Lower lobe of right lung (tissue), 2 donors: ENCODE results near the gene R3HDM2. TPM values are rescaled to one million over a fixed set of nuclear protein-coding genes. Genes with fewer than 3 reads are reported as not detected.

Source experiments
- ATAC-seq, 2 donors: fragments of 200-7000 bp; cut with Tn5 transposase; one replicate each; pipeline ENCODE4 v1.9.1; 2020 to 2022; ENCODE audit warnings: mild to moderate bottlenecking in 2 of 2, moderate library complexity in 2 of 2
- DNase-seq: peaks from one replicate; pipeline ENCODE4 v3.0.0-alpha.2; 2020
- H3K27ac ChIP-seq: fragments of 200-600 bp; one replicate; pipeline ENCODE4 v1.8.0; 2022
- H3K27me3 ChIP-seq: fragments of 200-600 bp; one replicate; pipeline ENCODE4 v1.8.0; 2022; ENCODE audit warnings: low read depth
- H3K36me3 ChIP-seq: fragments of 200-600 bp; one replicate; pipeline ENCODE4 v1.8.0; 2022; ENCODE audit warnings: mild to moderate bottlenecking
- H3K4me1 ChIP-seq: fragments of 200-600 bp; one replicate; pipeline ENCODE4 v1.8.0; 2022
- H3K4me3 ChIP-seq: fragments of 200-600 bp; one replicate; pipeline ENCODE4 v1.8.0; 2022; ENCODE audit warnings: mild to moderate bottlenecking
- H3K9me3 ChIP-seq: fragments of 200-600 bp; one replicate; pipeline ENCODE4 v1.8.0; 2022
- intact Hi-C: fragments of 100-400 bp; cut with DNase I; formaldehyde crosslinking; loops from one replicate; pipeline ENCODE4 v1.11.0; 2022
- total RNA-seq: library from RNA; stranded (reverse); fragmentation: NEBNext Ultra II Directional; extraction: Animal tissue kit (Norgen Biotek cat#: 25700); gene quantifications from one replicate; pipeline ENCODE4 v1.2.1, GENCODE V29; 2021
- TF ChIP-seq, protein P1 (sequence below): fragments of 200-600 bp; IDR thresholded peaks from one replicate; pipeline ENCODE4 v1.8.0; 2022; ENCODE audit warnings: antibody characterized with exemption, mild to moderate bottlenecking
- donor health status: DM: no; HTN: yes; CAD: no; lungs with severe emphysema.

The R3HDM2 gene
- total RNA-seq, 1 donor from 2014 or later = 79.3 TPM

DNA sequence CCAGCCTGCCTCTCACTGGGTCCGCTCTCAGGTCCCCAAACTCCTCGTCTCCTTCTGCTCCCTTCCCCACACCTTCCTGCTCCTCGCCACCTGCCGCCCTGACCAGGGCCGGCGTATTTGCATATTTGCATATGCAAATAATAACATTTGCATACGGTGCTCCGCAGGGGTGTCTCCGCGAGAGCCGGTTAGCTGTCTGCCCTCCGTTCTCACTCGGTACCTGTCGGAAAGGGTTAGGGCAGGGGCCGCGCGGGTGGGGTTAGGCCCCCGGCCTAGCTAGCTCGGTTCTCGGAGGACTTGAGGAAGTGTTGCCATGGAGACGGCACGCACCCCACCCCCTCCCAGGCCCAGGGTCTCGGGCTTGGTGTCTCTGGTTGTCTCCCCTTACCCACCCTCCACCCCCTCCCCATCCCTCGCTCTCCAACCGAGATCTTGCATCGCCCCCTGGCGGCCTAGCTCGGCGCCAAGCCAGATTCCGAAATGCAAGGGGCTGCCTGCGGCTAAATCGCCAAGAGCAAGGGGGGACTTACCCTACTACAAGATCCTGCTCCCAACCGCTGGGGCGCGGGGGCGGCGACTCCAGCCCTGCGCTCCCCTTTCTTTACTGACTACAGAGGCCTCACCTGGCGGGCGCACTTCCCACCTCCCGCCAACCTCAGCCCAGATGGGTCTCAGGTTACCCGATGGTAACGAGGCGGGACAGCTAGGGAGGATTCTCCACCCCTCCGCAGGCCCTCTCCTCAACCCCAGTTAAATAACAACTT lies 188.0 kb downstream of the R3HDM2 start:
- Histone ChIP-seq H3K4me3 (peak overlapping the region; percentile 36), H3K4me1 (peaks cover 63% of the 10 kb centered on the region), H3K9me3 (no peaks in the 10 kb centered on the region), H3K27me3 (peaks cover 63% of the 10 kb centered on the region), H3K36me3 (no peaks in the 10 kb centered on the region), H3K27ac (no peak overlapping the region)
- ATAC-seq = peak in 1 of 2 donors; percentile 20
- DNase-seq = no peak
- intact Hi-C loops = no loop called here
- TF ChIP-seq, protein P1, sequence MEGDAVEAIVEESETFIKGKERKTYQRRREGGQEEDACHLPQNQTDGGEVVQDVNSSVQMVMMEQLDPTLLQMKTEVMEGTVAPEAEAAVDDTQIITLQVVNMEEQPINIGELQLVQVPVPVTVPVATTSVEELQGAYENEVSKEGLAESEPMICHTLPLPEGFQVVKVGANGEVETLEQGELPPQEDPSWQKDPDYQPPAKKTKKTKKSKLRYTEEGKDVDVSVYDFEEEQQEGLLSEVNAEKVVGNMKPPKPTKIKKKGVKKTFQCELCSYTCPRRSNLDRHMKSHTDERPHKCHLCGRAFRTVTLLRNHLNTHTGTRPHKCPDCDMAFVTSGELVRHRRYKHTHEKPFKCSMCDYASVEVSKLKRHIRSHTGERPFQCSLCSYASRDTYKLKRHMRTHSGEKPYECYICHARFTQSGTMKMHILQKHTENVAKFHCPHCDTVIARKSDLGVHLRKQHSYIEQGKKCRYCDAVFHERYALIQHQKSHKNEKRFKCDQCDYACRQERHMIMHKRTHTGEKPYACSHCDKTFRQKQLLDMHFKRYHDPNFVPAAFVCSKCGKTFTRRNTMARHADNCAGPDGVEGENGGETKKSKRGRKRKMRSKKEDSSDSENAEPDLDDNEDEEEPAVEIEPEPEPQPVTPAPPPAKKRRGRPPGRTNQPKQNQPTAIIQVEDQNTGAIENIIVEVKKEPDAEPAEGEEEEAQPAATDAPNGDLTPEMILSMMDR = peak; percentile 54

DNA sequence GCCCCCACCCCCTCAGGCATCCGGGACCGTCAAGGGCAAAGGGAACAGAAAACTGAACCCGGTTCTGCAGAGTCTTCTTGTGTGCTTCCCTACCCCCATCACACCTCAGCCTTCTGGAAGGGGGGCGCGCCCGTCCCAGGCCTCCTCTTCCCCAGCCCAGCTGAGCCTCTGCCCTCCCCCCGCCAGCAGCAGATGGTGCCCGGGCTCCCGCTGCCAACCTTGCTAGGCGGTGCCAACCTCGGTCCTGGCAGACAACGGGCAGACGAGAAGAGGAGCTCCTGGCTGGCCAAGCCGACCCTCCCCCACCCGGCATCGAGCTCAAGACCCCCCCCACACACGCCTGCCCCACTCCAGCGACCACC lies 188.5 kb downstream of the R3HDM2 start:
- no peak for DNase-seq
- TF ChIP-seq, protein P1 = no peak
- no peaks in the 10 kb centered on the region for H3K36me3 ChIP-seq
- H3K27ac ChIP-seq = no peak overlapping the region
- no peak for ATAC-seq
- peaks cover 68% of the 10 kb centered on the region for H3K27me3 ChIP-seq
- peaks cover 68% of the 10 kb centered on the region for H3K4me1 ChIP-seq
- no peaks in the 10 kb centered on the region for H3K9me3 ChIP-seq
- intact Hi-C loops = no loop called here
- peak overlapping the region; percentile 36 for H3K4me3 ChIP-seq

DNA sequence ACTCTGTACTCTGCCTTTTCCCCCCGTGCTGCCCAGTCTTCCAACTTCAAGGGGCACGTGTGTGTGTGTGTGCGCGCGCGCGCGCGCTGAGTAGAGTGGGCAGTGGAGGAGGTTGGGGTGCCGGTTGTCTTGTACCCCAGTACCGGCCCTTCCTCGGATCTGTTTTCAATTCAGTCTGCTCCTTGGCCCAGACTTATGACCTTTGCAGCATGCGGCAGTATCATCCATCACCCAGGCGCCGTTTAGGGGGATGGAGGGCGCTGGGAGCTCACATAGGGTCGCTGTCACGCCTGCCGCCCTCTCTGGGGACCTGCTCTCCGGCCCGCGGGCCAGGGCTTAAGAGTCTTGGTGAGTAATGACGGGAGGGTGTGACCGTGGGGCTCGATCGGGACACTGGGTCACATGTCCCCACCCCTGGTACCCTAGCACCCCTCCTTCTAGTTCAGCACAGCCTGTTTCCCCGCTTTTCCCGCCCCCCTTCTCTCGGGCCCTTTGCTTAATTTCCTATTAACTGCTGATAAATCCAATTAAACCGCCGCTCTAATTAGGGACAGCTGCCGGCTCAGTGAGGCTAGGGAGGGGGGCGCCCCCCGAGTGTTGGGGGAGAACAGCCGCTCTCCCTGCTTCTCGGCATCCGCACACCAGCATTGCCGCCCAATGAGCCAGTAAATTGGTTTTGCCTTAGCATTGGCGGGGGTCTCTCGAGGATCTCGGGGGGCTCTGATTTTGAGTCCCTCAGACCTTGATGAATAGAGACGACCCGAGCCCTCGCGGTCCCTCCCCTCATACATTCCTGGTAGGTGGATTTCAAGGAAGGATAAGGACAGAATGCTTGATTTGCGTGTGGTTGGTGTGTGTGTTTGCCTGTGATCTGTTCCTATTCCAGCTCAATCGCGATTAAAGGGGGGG lies 189.2 kb downstream of the R3HDM2 start:
- Histone ChIP-seq H3K27me3 (peaks cover 75% of the 10 kb centered on the region), H3K4me1 (peaks cover 69% of the 10 kb centered on the region), H3K4me3 (no peak overlapping the region)

DNA sequence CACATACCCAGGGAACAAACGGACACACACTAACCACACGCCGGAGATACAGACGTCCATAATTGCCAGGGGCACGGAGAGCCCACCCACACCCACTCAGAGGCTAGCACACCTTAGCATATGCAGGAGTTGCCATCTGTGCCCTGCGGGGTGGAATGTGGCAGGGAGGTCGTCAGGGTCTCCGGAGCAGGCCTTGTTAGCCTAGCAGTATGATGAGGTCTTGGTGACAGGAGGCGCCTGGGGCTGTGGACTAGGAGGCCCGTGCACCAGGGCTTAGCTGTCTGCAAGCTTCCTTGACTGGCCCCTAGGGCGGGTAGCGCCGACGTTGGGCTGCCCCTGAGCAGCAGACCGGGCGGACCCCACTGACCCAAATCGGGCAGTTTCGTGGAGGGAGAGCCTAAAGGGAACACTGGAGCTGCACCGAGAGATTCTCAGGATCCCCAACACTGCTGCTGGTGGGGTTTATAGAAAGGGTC lies 189.9 kb downstream of the R3HDM2 start:
- H3K27me3 ChIP-seq = peaks cover 82% of the 10 kb centered on the region
- TF ChIP-seq, protein P1 = no peak

More for the DNA sequence above, 189.2 kb downstream of the R3HDM2 start:
- no peaks in the 10 kb centered on the region for H3K9me3 ChIP-seq
- TF ChIP-seq, protein P1 = no peak
- no peak overlapping the region for H3K27ac ChIP-seq
- intact Hi-C loops = no loop called here
- no peaks in the 10 kb centered on the region for H3K36me3 ChIP-seq
- no peak for DNase-seq
- ATAC-seq = no peak

DNA sequence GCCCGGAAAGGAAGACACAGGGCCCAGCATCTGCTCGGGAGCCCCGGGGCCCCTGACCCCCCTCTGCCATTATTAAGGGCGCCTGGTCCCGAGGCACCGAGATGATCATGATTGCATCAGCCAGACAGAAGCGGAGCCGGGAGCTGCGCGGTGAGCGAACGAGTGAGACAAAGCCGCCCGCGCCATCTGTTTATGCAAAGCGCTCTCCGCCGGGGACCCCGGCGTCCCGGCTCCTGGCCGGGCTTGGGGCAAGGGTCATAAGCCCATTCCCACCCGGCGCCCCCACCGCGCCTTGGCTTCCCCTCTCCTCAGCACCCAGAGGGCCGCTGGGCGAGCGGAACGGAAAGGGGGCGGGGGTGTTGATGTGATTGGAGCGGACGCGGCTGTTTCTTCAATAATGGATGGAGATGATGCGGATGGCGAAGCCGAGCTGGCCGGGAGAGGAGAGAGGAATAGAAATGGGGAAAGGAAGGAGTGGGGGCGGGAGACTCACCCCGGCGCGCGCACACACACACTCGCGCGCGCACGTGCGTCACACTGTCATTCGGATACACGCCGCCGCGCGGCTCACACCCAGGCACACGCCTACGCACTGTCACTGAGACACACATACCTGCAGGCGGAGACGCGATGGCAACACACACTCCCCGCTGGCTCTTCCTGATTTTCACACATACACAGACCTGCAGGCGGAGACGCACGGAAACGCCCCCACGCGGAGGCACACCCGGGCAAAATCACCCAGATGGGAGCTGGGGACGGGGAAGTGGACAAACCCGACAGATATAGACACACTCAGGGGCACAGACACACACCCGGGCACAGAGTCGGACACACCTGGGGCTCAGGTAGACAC lies 190.5 kb downstream of the R3HDM2 start:
- intact Hi-C loops = no loop called here
- peaks cover 86% of the 10 kb centered on the region for H3K27me3 ChIP-seq

More for the DNA sequence above, 189.9 kb downstream of the R3HDM2 start:
- peaks cover 69% of the 10 kb centered on the region for H3K4me1 ChIP-seq
- intact Hi-C loops = no loop called here
- H3K9me3 ChIP-seq = no peaks in the 10 kb centered on the region
- DNase-seq = no peak
- no peaks in the 10 kb centered on the region for H3K36me3 ChIP-seq
- ATAC-seq = no peak
- peak overlapping the region; percentile 57 for H3K4me3 ChIP-seq
- no peak overlapping the region for H3K27ac ChIP-seq

More for the DNA sequence above, 190.5 kb downstream of the R3HDM2 start:
- peak; percentile 69 for DNase-seq
- Histone ChIP-seq H3K4me1 (peaks cover 69% of the 10 kb centered on the region), H3K36me3 (no peaks in the 10 kb centered on the region), H3K9me3 (no peaks in the 10 kb centered on the region), H3K27ac (no peak overlapping the region), H3K4me3 (peak overlapping the region; percentile 57)
- ATAC-seq = peak; percentile 6 to 13
- TF ChIP-seq, protein P1 = no peak
